Endodermal cell (in vitro differentiated cells): Measurements from ENCODE around the gene ARID3C. TPM values are rescaled to one million over a fixed set of nuclear protein-coding genes. Genes with fewer than 3 reads are reported as not detected.

Experiments
- DNase-seq: peaks from one replicate; pipeline ENCODE4 v3.0.0-alpha.2; 2017
- H3K27ac ChIP-seq: 2 replicates; pipeline ENCODE4 v1.5.1; 2013; ENCODE audit warnings: mild to moderate bottlenecking, low read depth, low read length, moderate library complexity
- H3K27me3 ChIP-seq: 2 replicates; pipeline ENCODE4 v1.6.1; 2013; ENCODE audit warnings: mild to moderate bottlenecking, low read length, moderate library complexity; ENCODE audit not compliant: insufficient read depth, control insufficient read depth, poor library complexity, severe bottlenecking
- H3K36me3 ChIP-seq: 2 replicates; pipeline ENCODE4 v1.7.0; 2013; ENCODE audit warnings: mild to moderate bottlenecking, low read length, moderate library complexity; ENCODE audit not compliant: control insufficient read depth, insufficient read depth
- H3K4me1 ChIP-seq: one replicate; pipeline ENCODE4 v1.7.0; 2013; ENCODE audit warnings: low read length; ENCODE audit not compliant: control insufficient read depth, insufficient read depth
- H3K4me3 ChIP-seq: 2 replicates; pipeline ENCODE4 v1.5.1; 2013; ENCODE audit warnings: mild to moderate bottlenecking, low read length, moderate library complexity
- H3K9ac ChIP-seq: 2 replicates; pipeline ENCODE4 v1.6.1; 2013; ENCODE audit warnings: mild to moderate bottlenecking, low read length, moderate library complexity; ENCODE audit not compliant: poor library complexity, severe bottlenecking; ENCODE audit errors: extremely low read depth
- H3K9me3 ChIP-seq: 2 replicates; pipeline ENCODE4 v1.6.1; 2013; ENCODE audit warnings: mild to moderate bottlenecking, low read length, moderate library complexity; ENCODE audit not compliant: control insufficient read depth
- H3K27ac Mint-ChIP-seq: 2 replicates; pipeline ENCODE4 v1.8.0; 2020; ENCODE audit warnings: mixed read lengths
- H3K27me3 Mint-ChIP-seq: 2 replicates; pipeline ENCODE4 v1.8.0; 2021; ENCODE audit warnings: mild to moderate bottlenecking, mixed read lengths; ENCODE audit not compliant: insufficient read depth
- H3K36me3 Mint-ChIP-seq: 2 replicates; pipeline ENCODE4 v1.8.0; 2020; ENCODE audit warnings: low read depth, mixed read lengths
- H3K4me1 Mint-ChIP-seq: 2 replicates; pipeline ENCODE4 v1.8.0; 2020; ENCODE audit warnings: mixed read lengths
- H3K4me3 Mint-ChIP-seq: 2 replicates; pipeline ENCODE4 v1.8.0; 2020; ENCODE audit warnings: mild to moderate bottlenecking, moderate library complexity, mixed read lengths
- H3K9me3 Mint-ChIP-seq: 2 replicates; pipeline ENCODE4 v1.8.0; 2020; ENCODE audit warnings: mild to moderate bottlenecking, mixed read lengths
- WGBS, 2 experiments: methylation state at CpG; one replicate each; pipeline versions ENCODE4 v1.1.5 to v1.1.7; 2013; ENCODE audit warnings: missing lambda C conversion rate in 2 of 2, mixed read lengths in 1 of 2; ENCODE audit not compliant: insufficient coverage in 1 of 2, insufficient read length in 1 of 2; 5-methylcytosine and 5-hydroxymethylcytosine counted together
- total RNA-seq, 2 donors: library from RNA; stranded (reverse); fragmentation: NEBNext Ultra II Directional in 1 of 2; extraction: Animal tissue kit (Norgen Biotek cat#: 25700) in 1 of 2; gene quantifications; 2 replicates in 1 of 2; 3 replicates in 1 of 2; pipeline ENCODE4 v1.2.1, GENCODE V29; 2021
- TF ChIP-seq, protein P1 (sequence below): fragments of 200-600 bp; sonication (generic); conservative IDR thresholded peaks from 2 replicates; pipeline ENCODE4 v1.5.0; 2021; ENCODE audit warnings: antibody characterized with exemption, mild to moderate bottlenecking

ARID3C gene
- total RNA-seq, 2 donors from 2014 or later: 0.31 to 0.80 TPM

DNA sequence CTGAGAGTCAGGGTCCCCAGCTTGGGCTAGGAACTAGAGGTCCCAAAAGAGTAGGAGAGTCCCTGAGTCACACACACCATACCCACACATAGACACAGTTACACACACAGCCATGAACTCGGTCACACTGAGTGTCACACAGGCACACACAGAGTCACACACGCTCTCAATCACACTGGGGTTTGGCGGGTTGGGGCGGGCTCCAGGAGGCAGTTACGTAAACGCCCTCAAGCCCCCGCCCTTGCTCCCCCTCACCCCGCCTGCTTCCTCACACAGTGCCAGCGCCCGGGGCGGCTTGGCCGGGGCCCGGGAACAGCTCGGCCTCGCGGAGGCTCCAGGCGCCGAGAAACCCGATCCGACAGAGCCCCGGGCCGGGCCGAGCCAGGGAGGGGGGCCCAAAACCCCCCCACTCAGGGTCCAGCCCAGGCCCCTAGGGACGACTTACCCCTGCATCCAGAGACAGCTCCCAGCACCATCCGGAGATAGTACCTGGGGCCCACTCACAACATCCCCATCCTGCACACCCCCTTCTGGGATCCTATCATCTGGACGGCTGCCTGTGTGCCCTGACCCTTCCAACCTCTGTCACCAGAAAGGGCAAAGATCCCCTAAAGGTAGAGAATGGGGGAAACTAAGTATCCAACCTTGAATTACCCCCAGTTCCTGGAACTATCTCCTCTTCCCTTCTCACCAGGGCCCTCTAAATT, 35.8 kb downstream of the ARID3C start:
- H3K36me3 Mint-ChIP-seq: no peaks in the 10 kb centered on the region
- peak; percentile 76 for DNase-seq

DNA sequence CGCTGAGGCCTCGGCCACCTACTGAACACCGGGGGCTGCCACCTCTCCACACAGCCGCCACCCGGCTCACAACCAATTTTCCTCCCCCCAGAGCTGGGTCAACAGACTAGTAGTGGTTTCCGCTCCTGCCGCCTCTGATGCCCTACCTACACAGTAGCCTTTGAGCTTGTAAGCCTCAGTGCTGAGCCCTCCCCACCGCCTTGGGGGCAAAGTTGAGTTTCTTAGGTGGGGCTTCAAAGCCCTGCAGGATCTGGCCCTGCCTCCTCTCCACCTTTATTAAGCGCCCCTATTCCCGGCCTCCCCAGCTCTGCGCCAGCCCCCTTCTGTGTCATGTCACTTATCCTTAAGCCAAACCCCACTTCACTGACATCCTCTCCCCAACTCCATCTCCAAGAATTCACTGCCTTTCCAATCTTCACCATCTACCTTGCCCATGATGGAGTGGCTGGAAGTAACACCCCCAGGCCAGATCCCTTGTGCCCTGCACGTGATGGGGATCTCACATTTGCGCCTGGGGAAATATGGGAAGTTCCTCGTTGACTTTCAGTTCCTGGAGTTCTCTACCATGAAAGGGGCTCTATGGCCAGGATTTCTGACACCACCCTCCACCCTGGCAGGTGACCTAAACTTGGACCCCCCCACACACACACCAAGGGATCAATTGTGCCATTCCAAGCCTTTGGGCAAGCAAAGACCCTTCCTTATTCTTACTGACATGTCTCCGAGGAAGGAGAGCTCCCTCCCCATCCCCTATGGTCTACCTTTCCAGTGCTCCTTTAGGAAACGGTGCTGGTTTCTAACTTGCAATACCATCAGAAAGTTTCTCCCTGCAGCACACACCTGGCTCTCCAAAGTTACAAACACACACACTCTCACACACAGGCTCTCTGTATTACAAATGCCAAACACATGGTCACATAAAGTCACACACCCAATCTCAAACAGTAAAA, 36.7 kb downstream of the ARID3C start:
- Histone ChIP-seq H3K9ac (no peak overlapping the region), H3K27ac (no peak overlapping the region), H3K9me3 (no peaks in the 10 kb centered on the region), H3K27me3 (peaks cover 80% of the 10 kb centered on the region), H3K36me3 (no peaks in the 10 kb centered on the region), H3K4me3 (no peak overlapping the region), H3K4me1 (peaks cover 7% of the 10 kb centered on the region)
- no peaks in the 10 kb centered on the region for H3K9me3 Mint-ChIP-seq
- TF ChIP-seq, protein P1, sequence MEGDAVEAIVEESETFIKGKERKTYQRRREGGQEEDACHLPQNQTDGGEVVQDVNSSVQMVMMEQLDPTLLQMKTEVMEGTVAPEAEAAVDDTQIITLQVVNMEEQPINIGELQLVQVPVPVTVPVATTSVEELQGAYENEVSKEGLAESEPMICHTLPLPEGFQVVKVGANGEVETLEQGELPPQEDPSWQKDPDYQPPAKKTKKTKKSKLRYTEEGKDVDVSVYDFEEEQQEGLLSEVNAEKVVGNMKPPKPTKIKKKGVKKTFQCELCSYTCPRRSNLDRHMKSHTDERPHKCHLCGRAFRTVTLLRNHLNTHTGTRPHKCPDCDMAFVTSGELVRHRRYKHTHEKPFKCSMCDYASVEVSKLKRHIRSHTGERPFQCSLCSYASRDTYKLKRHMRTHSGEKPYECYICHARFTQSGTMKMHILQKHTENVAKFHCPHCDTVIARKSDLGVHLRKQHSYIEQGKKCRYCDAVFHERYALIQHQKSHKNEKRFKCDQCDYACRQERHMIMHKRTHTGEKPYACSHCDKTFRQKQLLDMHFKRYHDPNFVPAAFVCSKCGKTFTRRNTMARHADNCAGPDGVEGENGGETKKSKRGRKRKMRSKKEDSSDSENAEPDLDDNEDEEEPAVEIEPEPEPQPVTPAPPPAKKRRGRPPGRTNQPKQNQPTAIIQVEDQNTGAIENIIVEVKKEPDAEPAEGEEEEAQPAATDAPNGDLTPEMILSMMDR: peak; percentile 13
- H3K27me3 Mint-ChIP-seq: peaks cover 83% of the 10 kb centered on the region
- peaks cover 15% of the 10 kb centered on the region for H3K4me1 Mint-ChIP-seq
- WGBS, 2 experiments: 40 to 49% methylated on average over 4 to 16 of the region's 16 CpGs
- H3K4me3 Mint-ChIP-seq: no peak overlapping the region
- DNase-seq: no peak
- H3K36me3 Mint-ChIP-seq: no peaks in the 10 kb centered on the region
- H3K27ac Mint-ChIP-seq: no peak overlapping the region

More for the DNA sequence above, 35.8 kb downstream of the ARID3C start:
- Histone ChIP-seq H3K4me1 (peaks cover 7% of the 10 kb centered on the region), H3K27me3 (peaks cover 74% of the 10 kb centered on the region), H3K9me3 (no peaks in the 10 kb centered on the region), H3K36me3 (no peaks in the 10 kb centered on the region), H3K9ac (no peak overlapping the region), H3K4me3 (no peak overlapping the region), H3K27ac (no peak overlapping the region)
- TF ChIP-seq, protein P1: no peak
- Mint-ChIP-seq H3K27ac (no peak overlapping the region), H3K9me3 (no peaks in the 10 kb centered on the region), H3K4me1 (peaks cover 14% of the 10 kb centered on the region), H3K27me3 (peaks cover 74% of the 10 kb centered on the region), H3K4me3 (no peak overlapping the region)
- WGBS, 2 experiments: 34% methylated on average over 26 of the region's 26 CpGs; no CpG with 5 or more reads in 1 of the 2 experiments

DNA sequence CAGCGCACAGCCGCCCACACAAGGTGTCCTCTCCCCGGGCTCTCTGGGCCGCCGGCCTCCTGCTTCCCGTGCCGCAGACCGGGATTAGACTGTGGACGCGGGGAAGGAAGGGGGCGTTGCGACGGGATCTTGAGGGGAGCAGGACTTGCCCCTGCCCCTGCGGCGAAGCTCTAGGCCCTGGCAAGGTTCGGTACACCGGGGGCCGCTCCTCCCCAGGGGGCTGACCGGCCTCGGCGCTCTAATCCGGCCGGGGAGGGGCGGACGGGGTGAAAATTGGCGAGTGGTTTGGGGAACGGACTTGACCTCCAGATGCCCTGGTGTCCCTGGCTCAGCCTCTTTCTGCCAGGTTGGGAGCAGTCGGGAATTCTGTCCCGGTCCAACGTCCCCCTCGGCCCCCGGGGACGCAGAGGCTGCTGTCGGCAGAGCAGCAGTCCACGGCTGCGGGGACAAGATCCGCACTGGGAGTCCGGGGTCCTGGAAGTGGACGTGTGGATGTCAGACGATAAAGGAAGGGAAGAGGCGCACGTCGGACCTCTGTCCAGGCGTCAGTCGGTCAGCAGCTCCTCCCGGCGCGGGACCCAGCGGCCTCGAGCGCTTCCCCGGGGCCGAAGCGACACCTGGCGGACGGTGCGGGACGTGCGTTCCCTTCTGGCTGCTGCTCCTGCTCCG, 37.5 kb downstream of the ARID3C start:
- H3K4me1 ChIP-seq: peaks cover 7% of the 10 kb centered on the region
- TF ChIP-seq, protein P1: peak; percentile 97
- H3K4me3 ChIP-seq: peak overlapping the region; percentile 64
- H3K36me3 ChIP-seq: no peaks in the 10 kb centered on the region
- H3K27ac Mint-ChIP-seq: no peak overlapping the region
- no peak overlapping the region for H3K27ac ChIP-seq
- peaks cover 87% of the 10 kb centered on the region for H3K27me3 Mint-ChIP-seq
- H3K9me3 Mint-ChIP-seq: no peaks in the 10 kb centered on the region
- H3K4me3 Mint-ChIP-seq: no peak overlapping the region
- peak; percentile 97 for DNase-seq
- peaks cover 83% of the 10 kb centered on the region for H3K27me3 ChIP-seq
- no peaks in the 10 kb centered on the region for H3K36me3 Mint-ChIP-seq
- H3K4me1 Mint-ChIP-seq: peaks cover 19% of the 10 kb centered on the region
- no peaks in the 10 kb centered on the region for H3K9me3 ChIP-seq
- no peak overlapping the region for H3K9ac ChIP-seq
- WGBS, 2 experiments: 3 to 8% methylated on average over 17 to 60 of the region's 60 CpGs
